GM19395 (cell line): Measurements from ENCODE around the gene ULK4.

ENCODE experiments used
- ATAC-seq: cut with Tn5 transposase; IDR thresholded peaks from one replicate; pipeline ENCODE4 v1.9.1; 2021; ENCODE audit warnings: mild to moderate bottlenecking, moderate library complexity; ENCODE audit not compliant: unreplicated experiment

The ULK4 gene

GRCh38 chr3:41508063-41508696 lies 453.7 kb downstream of the ULK4 start:
- no peak for ATAC-seq

- ATAC-seq, result no peak
Observed at GRCh38 chr3:41507336-41508062, 454.4 kb downstream of the ULK4 start.

GRCh38 chr3:41503998-41504623 lies 457.8 kb downstream of the ULK4 start:
- no peak for ATAC-seq

- no peak for ATAC-seq
Observed at GRCh38 chr3:41502481-41502880, 459.4 kb downstream of the ULK4 start.

- ATAC-seq, result no peak
Observed at GRCh38 chr3:41502023-41502422, 459.9 kb downstream of the ULK4 start.

- ATAC-seq, result no peak
Observed at GRCh38 chr3:41498847-41499246, 463.1 kb downstream of the ULK4 start.

- no peak for ATAC-seq
Observed at GRCh38 chr3:41490360-41490759, 471.5 kb downstream of the ULK4 start.

GRCh38 chr3:41489231-41489630 lies 472.7 kb downstream of the ULK4 start:
- ATAC-seq, result no peak

GRCh38 chr3:41488501-41488900 lies 473.4 kb downstream of the ULK4 start:
- ATAC-seq, result no peak

GRCh38 chr3:41485484-41485883 lies 476.4 kb downstream of the ULK4 start:
- ATAC-seq, result no peak

- ATAC-seq, result no peak
Observed at GRCh38 chr3:41482134-41482533, 479.8 kb downstream of the ULK4 start.

- ATAC-seq, result no peak
Observed at GRCh38 chr3:41478278-41478677, 483.6 kb downstream of the ULK4 start.

- no peak for ATAC-seq
Observed at GRCh38 chr3:41477399-41478014, 484.4 kb downstream of the ULK4 start.

GRCh38 chr3:41469083-41469482 lies 492.8 kb downstream of the ULK4 start:
- no peak for ATAC-seq

- no peak for ATAC-seq
Observed at GRCh38 chr3:41467481-41467880, 494.4 kb downstream of the ULK4 start.

- ATAC-seq, result no peak
Observed at GRCh38 chr3:41464858-41465257, 497.0 kb downstream of the ULK4 start.

- ATAC-seq, result no peak
Observed at GRCh38 chr3:41464401-41464800, 497.5 kb downstream of the ULK4 start.

- no peak for ATAC-seq
Observed at GRCh38 chr3:41462103-41462691, 499.7 kb downstream of the ULK4 start.

GRCh38 chr3:41460736-41461135 lies 501.2 kb downstream of the ULK4 start:
- no peak for ATAC-seq

- ATAC-seq, result no peak
Observed at GRCh38 chr3:41457176-41457575, 504.7 kb downstream of the ULK4 start.

- ATAC-seq, result no peak
Observed at GRCh38 chr3:41456162-41456561, 505.7 kb downstream of the ULK4 start.
